ENCODE results near the gene NCSTN. TPM values are rescaled to one million over a fixed set of nuclear protein-coding genes. Genes with fewer than 3 reads are reported as not detected.

Gene NCSTN
- total RNA-seq, 1 donor from 2014 or later, result 71.9 TPM

GRCh38 chr1:160309185-160309557 is 34.0 kb upstream of the NCSTN start:
- Histone ChIP-seq H3K36me3 (ENCODE audit: control insufficient read depth, insufficient read depth, low read length) (peaks cover 4% of the 10 kb centered on the region), H3K27me3 (ENCODE audit: control insufficient read depth, insufficient read depth, low read length) (no peaks in the 10 kb centered on the region), H3K4me3 (ENCODE audit: low read depth, low read length) (no peak overlapping the region)
- DNase-seq (ENCODE audit: low read depth), result no peak
- TF ChIP-seq CTCF (IDR thresholded peaks at IDR 0.05; ENCODE audit: insufficient read depth, low read length, poor library complexity, severe bottlenecking), result no peak

GRCh38 chr1:160309571-160309970 is 33.6 kb upstream of the NCSTN start:
- TF ChIP-seq CTCF (IDR thresholded peaks at IDR 0.05; ENCODE audit: insufficient read depth, low read length, poor library complexity, severe bottlenecking), result no peak
- H3K36me3 ChIP-seq (ENCODE audit: control insufficient read depth, insufficient read depth, low read length), result peaks cover 4% of the 10 kb centered on the region
- no peak overlapping the region for H3K4me3 ChIP-seq (ENCODE audit: low read depth, low read length)
- no peak for DNase-seq (ENCODE audit: low read depth)
- no peaks in the 10 kb centered on the region for H3K27me3 ChIP-seq (ENCODE audit: control insufficient read depth, insufficient read depth, low read length)

GRCh38 chr1:160315359-160315758 is 27.8 kb upstream of the NCSTN start:
- DNase-seq (ENCODE audit: low read depth), result no peak
- TF ChIP-seq CTCF (IDR thresholded peaks at IDR 0.05; ENCODE audit: insufficient read depth, low read length, poor library complexity, severe bottlenecking), result no peak
- H3K4me3 ChIP-seq (ENCODE audit: low read depth, low read length), result no peak overlapping the region
- peaks cover 7% of the 10 kb centered on the region for H3K36me3 ChIP-seq (ENCODE audit: control insufficient read depth, insufficient read depth, low read length)
- H3K27me3 ChIP-seq (ENCODE audit: control insufficient read depth, insufficient read depth, low read length), result no peaks in the 10 kb centered on the region

GRCh38 chr1:160322831-160323230 is 20.4 kb upstream of the NCSTN start:
- H3K36me3 ChIP-seq (ENCODE audit: control insufficient read depth, insufficient read depth, low read length), result peaks cover 2% of the 10 kb centered on the region
- TF ChIP-seq CTCF (IDR thresholded peaks at IDR 0.05; ENCODE audit: insufficient read depth, low read length, poor library complexity, severe bottlenecking), result no peak
- no peak for DNase-seq (ENCODE audit: low read depth)
- no peaks in the 10 kb centered on the region for H3K27me3 ChIP-seq (ENCODE audit: control insufficient read depth, insufficient read depth, low read length)
- H3K4me3 ChIP-seq (ENCODE audit: low read depth, low read length), result no peak overlapping the region

DNA sequence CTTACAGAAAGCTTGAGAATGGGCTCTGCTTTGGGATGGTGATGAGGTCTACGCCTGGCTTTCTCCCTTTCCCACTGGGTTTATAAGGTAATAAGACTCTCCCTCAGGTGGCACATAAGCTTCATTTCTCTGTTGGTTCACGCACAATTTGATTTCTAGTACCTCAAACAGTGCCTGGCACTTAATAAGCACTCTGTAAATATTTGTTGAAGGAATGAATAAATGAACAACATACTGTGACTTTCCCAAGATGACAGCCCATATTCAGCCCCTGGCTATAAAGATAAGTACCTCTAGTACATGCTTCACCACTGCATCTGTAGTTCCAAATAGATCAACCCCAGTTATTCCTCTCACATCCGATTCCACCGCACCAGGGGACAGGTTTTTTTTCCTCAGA is 17.9 kb upstream of the NCSTN start:
- H3K27me3 ChIP-seq (ENCODE audit: control insufficient read depth, insufficient read depth, low read length), result no peaks in the 10 kb centered on the region
- DNase-seq (ENCODE audit: low read depth), result no peak
- H3K36me3 ChIP-seq (ENCODE audit: control insufficient read depth, insufficient read depth, low read length), result peaks cover 2% of the 10 kb centered on the region
- H3K4me3 ChIP-seq (ENCODE audit: low read depth, low read length), result no peak overlapping the region
- no peak for TF ChIP-seq CTCF (IDR thresholded peaks at IDR 0.05; ENCODE audit: insufficient read depth, low read length, poor library complexity, severe bottlenecking)

DNA sequence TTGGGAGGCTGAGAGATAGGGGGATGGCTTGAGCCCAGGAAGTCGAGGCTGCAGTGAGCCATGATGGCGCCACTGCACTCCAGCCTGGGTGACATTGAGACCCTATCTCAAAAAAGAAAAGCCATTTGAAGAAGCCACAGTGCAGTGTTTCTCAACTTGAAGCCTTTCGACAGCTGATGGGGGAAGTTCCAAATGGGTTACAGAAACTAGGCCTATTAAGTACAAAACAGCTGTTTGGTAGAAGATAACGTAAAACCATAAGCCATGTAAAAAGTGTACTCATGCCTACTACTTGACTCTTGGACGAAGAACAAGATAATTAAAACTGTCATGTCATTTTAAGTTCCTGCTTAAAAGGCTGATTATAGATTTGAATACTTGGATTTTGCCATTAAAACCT is 16.8 kb upstream of the NCSTN start:
- DNase-seq (ENCODE audit: low read depth), result no peak
- H3K4me3 ChIP-seq (ENCODE audit: low read depth, low read length), result no peak overlapping the region
- peaks cover 2% of the 10 kb centered on the region for H3K36me3 ChIP-seq (ENCODE audit: control insufficient read depth, insufficient read depth, low read length)

More for the DNA sequence above, 16.8 kb upstream of the NCSTN start:
- H3K27me3 ChIP-seq (ENCODE audit: control insufficient read depth, insufficient read depth, low read length), result no peaks in the 10 kb centered on the region
- TF ChIP-seq CTCF (IDR thresholded peaks at IDR 0.05; ENCODE audit: insufficient read depth, low read length, poor library complexity, severe bottlenecking), result no peak

Measured in kidney epithelial cell (primary cell).